LNCaP clone FGC (cell line): ENCODE results near the gene ZP2.

Source experiments
- DNase-seq: peaks from one replicate; pipeline ENCODE4 v3.0.0-alpha.2; 2011; ENCODE audit warnings: low read depth
- H3K4me3 ChIP-seq: 2 replicates; pipeline ENCODE4 v1.5.1; 2011; ENCODE audit warnings: mild to moderate bottlenecking, low read depth, low read length, control low read depth
- CTCF ChIP-seq: IDR thresholded peaks from 2 replicates; pipeline ENCODE4 v1.5.1; 2012; ENCODE audit warnings: mild to moderate bottlenecking; ENCODE audit not compliant: control insufficient read depth, insufficient read depth; ENCODE audit errors: extremely low read depth

ZP2 gene

GRCh38 chr16:21217121-21217520, 5.7 kb upstream of the ZP2 start:
- H3K4me3 ChIP-seq: no peak overlapping the region
- TF ChIP-seq CTCF: no peak
- no peak for DNase-seq

- H3K4me3 ChIP-seq: no peak overlapping the region
- no peak for TF ChIP-seq CTCF
- DNase-seq: no peak
Measured at GRCh38 chr16:21214086-21214485, 2.7 kb upstream of the ZP2 start.

GRCh38 chr16:21208446-21209230, 2.7 kb downstream of the ZP2 start:
- H3K4me3 ChIP-seq: no peak overlapping the region
- DNase-seq: no peak
- no peak for TF ChIP-seq CTCF

- no peak overlapping the region for H3K4me3 ChIP-seq
- TF ChIP-seq CTCF: no peak
- DNase-seq: no peak
Measured at GRCh38 chr16:21206550-21206949, 4.8 kb downstream of the ZP2 start.

GRCh38 chr16:21205303-21205702, 6.1 kb downstream of the ZP2 start:
- H3K4me3 ChIP-seq: no peak overlapping the region
- TF ChIP-seq CTCF: no peak
- DNase-seq: no peak

- no peak for TF ChIP-seq CTCF
- no peak for DNase-seq
- H3K4me3 ChIP-seq: no peak overlapping the region
Measured at GRCh38 chr16:21203155-21203797, 8.1 kb downstream of the ZP2 start.
